Left hindlimb (tissue), 1 donor: ENCODE results near the gene ENHO.
"Not testable (repeated sequence)": the region's sequence is repeated elsewhere in the genome, so short reads cannot be mapped to it uniquely, and the experiment has no call there.

ENCODE experiments used
- DNase-seq: peaks from one replicate; pipeline ENCODE4 v3.0.0-alpha.2; 2018

ENHO gene

DNA sequence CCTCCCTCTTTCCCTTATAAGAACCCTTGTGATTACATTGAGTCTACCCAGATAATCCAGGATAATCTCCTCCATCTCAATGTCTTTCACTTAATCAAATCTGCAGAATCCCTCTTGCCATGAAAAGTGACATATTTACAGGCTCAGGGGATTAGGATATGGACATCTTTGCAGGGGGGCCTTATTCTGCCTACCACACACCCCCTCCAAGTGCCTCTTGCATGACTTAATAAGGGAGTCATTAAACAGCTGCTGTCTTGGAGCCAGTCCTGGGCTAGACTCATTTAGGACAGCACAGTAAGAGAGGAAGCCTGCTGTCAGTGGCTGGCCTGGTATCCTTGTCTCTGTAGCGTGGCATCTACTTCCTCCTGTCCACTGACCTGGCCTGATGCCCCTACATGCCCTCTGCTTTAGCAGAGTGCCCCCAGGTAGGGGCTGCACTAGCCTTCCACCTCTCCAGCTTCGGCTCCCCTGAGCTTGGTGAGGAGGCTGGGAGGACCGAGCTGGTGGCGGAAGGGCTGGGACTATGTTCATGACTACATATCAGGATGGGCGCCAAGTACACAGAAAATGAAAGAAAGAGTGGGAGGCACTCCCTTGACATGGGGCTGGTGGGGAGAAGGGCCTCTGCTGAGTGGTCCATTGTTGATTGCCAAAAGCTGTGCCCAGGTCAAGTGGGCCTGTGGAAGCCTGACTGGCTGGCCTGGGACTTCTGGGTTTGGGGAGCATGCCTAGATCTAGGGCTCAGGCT, 17.2 kb downstream of the ENHO start:
- no peak for DNase-seq

DNA sequence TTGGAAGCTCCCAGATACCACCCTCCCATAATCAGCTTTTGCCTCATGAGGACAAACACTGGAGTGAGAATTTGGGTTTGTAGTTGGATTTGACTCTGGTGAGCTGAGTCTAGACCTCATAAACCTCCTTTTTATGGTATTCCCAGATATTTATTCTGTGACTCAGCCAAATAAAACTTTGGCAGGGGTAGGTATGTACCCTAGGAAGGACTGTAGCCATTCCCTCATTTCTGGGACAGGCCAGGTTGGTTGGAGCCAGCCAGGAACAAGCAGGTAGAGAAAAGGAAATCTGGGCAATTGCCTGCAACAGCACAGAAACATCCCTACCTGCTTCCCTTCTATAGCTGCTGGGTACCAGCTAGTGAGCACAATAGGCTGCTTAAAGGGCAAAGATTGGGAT, 19.4 kb downstream of the ENHO start:
- DNase-seq, result no peak

DNA sequence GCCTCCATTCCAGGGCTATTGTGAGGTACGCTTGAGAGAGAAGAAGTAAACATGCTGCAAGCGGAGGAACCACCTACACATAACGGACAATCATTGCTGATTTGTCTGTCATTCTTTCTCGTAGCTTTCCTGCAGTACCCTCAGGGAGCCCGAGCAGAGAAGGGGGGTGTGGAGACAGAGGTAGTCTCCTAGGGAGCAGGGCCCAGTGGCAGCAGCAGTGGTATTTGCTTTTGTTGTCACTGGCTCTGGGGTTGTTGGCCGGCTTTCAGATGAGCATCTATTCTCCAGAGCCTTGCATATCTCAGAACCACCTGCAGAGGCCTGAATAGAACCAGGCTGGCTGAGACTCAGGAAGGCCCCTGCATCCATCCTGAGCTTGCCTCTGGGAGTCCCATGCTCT, 19.9 kb downstream of the ENHO start:
- DNase-seq, result no peak

DNA sequence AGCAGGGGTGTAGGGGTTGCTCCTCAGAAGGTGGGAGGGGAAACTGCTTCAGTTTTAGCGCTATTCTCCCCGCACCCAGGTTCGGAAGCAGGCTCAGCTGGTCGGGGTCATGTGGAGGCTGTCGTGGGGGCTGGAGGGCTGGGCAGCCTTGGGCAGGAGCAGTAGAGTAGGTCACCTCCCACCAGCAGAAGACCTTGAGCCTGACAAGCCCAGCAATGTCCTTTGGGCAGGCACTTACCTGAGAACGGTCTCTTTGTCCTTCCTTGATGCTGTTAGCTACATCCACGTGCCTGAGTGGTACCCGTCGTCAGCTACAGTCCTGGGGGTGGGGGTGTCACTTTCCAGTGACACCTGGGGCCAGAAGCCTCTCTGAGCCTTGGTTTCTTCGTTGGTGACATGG, 20.3 kb downstream of the ENHO start:
- DNase-seq, result no peak

DNA sequence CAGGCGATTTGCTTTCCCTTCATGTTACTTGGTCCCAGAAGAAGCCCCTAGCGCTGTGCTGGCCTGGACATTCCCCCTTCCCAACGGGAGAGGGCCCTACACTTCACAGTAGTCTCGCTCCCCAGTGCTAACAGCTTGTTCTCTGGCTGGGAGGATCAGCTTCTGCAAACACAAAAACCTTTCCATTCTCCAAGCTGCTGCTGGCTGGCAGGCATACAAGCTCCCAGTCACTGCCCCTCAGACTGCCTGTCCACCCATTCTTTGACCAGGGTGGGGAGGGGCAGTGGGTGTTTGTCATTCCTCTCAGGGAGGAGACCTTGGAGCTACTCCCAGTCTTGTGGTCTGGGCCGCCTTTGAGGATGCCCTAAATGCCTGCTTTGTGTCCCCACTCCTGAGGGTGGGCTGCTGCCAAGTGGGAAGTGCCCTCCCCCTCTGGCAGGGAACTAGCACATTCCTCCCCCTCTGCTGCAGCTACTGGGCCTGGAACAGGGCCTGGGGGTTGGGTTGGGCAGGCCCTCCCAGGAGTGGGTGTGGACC, 20.8 kb downstream of the ENHO start:
- peak; percentile 91 for DNase-seq

DNA sequence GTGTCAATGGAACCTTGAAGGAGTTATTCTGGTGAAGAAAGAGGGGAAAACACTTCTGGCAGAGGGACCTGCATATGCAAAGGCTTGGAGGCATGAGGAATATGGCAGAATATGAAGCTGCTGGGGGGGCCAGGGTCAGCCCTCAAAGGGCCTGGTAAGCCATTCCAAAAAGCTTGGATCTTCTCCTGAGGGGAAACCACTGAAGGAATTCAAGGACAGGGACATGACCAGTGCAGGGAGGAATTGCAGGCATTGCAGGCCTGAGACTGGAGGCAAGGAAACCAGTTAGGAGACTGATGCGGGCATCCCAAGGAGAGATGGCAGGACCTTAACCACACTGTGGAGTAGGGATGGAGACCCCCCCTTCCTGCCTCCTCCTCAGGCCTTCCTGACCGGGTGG, 21.4 kb downstream of the ENHO start:
- DNase-seq, result no peak

DNA sequence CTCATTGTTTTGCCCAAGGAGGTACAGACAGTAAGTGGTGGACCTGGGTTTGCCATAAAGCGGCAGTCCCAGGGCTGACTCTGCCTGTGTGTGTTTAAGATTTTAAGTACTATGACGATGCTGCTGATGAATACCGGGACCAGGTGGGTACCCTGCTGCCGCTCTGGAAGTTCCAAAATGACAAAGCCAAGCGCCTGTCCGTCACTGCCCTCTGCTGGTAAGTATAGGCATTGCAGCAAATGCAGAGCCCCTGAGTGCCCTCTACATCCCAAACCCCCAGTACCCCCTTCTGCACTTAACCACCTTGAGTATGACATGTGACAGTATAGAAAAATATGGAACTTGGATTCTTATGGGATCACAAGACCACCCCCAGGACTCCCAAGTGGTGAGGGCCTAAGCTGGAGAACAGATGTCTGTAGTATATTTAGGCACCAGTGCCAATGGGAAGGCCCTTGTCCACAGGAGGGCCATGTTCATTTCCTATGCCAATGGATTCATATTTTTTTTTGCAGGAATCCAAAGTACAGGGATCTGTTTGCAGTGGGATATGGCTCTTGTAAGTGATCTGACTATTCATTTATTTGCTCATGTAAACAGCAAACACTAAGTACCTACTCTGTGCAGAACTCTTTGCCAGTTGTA, 22.0 kb downstream of the ENHO start:
- DNase-seq, result peak; percentile 59

DNA sequence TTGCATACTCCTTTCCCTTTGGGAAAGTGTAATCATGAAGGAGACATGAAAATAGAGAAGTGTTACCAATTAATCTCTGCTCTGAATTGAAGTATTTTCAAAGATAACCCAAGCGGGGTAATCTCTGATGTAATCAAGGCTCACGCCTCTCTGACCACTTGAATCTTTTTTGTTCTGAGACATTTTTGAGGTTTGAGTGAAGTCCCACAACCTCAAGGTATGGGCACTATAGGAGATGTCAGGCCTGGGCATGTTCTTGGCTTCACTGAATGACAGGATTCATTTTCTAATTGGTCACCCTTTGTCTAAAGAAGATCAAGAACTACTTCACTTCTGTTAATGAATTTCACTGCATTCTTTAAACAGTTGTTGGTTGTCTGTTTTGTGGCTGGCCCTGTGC, 23.7 kb downstream of the ENHO start:
- DNase-seq, result no peak

DNA sequence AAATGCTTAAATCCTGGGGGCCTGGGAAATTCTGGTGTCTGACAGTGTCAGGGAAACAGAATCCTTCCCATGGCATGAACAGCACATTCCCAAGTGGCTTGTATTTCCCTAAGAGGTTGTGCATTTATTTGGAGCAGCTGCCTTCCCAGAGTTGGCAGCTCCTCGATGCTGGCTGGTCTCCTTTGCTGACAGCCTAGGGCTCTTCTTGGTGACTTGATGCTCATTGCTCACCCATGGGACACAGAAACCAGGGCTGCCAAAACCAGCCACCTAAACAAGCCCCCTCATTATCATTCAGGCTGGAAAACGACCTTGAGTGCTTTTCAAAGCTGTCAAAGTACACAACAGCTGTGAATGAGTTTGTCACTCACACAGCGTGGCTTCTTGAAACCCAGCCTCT, 24.2 kb downstream of the ENHO start:
- no peak for DNase-seq

DNA sequence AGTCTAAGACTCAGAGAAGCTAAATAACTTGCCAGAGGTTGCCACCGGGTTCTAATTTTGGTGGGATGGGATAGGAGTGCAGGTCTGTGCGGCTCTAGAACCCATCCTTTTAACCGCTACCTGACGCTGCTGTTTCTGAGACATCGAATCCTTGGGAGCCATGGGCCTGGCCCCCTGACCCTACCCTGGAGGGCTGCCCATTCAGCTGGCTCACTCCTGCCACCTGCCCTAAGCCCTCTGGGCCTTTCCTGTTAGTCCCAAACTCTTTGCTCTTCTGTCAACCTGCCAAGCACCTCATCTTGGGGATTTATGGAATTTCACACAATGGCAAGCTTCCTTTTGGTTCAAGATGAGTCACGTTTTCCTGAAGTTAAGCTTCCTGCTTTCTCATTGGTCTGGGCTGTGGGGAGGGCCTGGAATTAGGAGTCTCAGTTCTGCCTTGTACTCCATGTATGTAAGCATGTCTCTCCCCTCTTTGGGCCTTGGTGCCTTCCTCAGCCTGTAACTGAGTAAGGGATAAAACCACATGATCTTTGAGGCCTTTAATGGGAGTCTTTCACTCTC, 26.6 kb downstream of the ENHO start:
- no peak for DNase-seq

DNA sequence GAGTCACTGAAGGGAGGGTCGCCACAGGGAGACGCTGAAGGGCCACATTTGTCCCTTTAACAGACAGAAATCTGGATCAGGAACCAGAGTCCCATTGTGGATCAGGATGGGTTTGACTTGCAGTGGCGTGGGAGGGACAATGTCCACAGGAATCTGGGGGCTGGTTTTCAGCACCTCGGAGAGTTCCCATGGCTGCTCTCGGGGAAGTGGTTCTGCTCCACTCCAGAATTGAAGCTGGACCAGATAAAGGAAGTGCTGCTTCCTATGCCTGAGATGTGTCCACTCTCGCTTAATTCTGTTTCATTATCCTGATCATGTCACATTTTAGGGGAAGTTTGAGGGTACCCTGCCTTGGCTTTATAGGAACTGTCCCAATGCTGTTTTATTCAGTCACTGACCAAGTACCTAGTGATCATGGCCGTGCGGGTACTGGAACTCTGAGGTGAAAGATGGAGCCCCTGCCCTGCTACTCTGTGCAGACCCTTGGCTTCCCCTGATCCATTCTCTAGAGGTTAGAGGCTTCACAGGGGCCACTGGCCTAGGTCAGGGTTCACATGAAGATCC, 28.7 kb downstream of the ENHO start:
- peak; percentile 61 for DNase-seq

DNA sequence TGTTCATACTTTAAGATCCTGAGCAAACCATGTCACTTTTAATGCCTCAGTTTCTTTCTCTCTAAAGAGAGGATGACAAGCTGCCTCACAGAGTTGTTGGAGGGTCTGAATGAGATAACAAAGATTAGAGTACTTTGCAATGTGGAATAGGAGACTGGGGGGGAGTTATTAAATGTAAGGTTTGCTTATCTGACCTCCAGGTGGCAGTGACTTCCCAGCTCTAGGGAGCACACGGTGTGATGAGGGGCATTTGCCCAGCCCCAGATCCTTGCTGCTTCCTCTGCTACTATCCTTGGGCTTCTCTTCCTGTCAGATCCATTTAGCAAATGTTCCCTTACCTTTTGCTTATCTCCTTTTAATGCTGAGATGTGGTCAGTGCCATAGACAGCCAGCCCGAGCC, 30.7 kb downstream of the ENHO start:
- no peak for DNase-seq

DNA sequence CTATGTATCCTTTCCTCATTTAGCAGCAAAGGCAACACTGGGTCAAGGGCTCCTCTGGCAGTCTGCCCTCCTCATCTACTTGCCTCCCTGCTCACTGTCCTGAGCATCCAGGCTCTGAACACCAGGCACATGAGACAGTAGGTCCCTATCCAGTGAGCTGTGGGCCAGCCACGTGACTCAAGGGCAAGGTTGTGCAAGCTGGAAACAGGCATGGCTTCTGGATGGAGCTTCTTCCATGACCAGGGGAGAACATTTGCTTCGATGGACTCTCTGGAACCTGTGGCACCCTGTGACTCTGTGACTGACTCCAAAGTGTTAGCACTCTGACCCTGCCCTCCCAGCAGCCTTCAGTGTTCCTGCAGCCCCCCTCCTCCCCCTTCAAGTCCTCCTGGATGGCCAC, 31.2 kb downstream of the ENHO start:
- DNase-seq, result no peak

DNA sequence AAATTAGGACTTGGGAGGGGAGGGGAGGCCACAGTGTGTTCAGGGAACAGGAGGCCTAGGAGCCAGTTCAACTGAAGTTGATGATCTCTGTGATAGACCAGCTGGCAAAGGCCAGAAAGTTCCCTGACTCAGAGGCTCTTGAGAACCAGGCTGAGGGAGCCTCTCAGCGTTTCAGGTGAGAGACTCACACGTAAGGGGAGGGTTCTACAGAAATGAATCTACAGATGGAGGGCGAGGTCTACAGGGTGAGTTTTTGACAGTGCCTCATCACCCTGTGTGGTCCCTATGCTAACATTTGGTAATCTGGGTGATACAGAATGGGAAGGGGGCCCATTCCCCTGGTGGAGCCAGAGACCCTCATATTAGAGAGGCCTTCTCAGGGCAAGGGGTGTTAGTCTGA, 32.0 kb downstream of the ENHO start:
- DNase-seq, result no peak

DNA sequence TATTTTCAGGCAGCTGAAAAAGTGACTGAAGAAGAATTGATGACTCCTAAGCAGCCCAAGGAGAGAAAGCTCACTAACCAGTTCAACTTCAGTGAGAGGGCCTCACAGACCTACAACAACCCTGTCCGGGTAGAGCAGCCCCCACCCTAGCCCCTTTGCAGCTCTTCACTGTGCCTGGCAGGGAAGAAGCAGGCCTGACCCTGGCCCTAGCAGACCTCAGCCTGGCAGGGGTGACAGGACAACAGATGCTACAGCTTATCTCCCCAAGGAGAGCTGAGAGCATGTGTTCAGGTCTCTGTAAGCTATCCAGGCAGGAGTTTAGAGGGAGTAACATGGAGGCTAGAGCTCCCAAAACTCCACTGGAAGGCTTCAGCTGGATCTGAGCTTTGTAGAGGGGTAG, 32.4 kb downstream of the ENHO start:
- no peak for DNase-seq

DNA sequence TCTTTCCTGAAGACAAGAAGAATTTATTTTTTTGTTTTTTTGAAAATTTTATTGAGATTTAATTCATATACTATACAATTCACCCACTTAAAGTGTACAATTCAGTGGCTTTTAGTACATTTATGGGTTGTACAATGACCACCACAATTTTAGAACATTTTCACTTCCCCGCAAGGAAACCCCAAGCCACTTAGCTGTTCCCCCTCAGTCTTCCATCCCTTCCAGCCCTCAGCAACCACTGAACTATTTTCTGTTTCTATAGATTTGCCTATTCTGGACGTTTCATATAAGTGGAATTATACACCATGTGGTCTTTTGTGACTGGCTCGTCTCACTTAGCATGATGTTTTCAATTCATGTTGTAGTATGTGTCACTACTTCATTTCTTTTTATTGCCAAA, 36.2 kb downstream of the ENHO start:
- DNase-seq, result no peak

DNA sequence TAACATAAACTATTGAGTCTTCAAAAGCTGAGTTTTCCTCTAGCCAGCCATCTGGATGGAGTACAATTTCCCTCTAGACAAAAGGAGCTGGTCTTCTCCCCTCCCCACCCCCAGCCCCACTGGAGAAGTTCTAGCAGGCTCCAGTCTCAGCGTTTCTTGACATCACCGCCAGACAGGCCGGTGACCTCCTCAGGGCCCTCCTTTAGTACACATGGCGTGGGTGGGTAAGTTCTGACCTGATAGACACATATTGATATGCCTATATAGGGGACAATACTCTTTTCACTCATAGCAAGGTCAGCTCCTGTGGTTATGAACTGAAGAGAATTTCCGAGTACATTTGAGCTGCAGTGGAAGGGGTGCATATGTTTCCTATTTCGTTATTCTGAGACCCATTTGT, 37.0 kb downstream of the ENHO start:
- DNase-seq, result no peak

DNA sequence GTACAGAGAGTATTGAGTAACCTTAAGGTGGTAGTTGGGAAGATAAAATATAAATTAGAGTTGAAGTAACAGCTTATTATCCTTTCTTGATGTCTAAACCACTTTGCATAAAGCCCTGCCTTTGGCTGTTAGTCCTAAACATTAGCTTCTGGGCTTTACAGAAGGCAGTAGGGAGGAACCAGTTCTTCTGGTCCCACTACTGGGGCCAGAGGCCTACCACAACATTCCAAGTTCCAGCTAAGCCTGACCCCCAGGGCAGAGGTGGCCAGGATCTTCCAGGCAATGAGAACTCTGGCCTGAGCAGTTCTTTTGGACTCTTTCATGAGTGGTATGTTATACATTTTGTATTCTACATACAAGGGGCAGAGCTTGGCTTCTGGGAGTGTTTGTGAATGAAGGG, 38.1 kb downstream of the ENHO start:
- no peak for DNase-seq

DNA sequence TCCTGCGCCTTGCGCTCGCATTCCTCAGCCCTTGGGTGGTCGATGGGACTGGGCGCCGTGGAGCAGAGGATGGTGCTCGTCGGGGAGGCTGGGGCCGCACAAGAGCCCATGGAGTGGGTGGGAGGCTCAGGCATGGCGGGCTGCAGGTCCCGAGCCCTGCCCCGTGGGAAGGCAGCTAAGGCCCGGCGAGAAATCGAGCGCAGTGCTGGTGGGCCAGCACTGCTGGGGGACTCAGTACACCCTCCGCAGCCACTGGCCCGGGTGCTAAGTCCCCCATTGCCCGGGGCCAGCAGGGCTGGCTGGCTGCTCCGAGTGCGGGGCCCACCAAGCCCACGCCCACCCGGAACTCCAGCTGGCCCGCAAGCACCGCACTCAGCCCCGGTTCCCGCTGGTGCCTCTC, 40.0 kb downstream of the ENHO start:
- not testable (repeated sequence) for DNase-seq

DNA sequence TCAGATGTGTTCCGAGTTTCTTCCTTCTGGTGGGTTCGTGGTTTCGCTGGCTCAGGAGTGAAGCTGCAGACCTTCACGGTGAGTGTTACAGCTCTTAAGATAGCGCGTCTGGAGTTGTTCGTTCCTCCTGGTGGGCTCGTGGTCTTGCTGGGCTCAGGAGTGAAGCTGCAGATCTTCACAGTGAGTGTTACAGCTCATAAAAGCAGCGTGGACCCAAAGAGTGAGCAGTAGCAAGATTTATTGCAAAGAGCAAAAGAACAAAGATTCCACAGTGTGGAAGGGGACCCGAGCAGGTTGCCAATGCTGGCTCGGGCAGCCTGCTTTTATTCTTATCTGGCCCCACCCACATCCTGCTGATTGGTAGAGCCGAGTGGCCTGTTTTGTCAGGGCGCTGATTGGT, 41.2 kb downstream of the ENHO start:
- DNase-seq, result not testable (repeated sequence)

DNA sequence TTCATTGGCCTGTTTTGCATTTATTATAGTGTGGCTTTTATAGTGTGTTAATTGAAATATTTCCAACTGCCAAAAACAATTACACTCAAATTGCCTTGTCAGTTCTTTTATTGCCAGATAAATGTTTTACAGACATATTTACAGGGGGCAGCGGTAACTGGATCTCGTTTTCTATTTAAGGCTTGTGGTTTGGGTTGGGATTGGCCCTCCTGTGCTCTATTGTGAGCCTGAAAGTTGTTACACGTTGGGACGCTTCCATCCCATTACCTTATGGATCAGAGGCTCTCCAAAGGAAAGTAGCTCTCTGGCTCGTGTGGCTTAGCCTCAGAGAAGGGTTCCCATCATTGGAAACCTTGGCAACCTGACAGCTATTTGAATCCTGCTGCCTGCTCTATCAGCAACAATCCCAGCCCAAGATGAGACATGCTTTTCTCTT, 43.3 kb downstream of the ENHO start:
- no peak for DNase-seq

DNA sequence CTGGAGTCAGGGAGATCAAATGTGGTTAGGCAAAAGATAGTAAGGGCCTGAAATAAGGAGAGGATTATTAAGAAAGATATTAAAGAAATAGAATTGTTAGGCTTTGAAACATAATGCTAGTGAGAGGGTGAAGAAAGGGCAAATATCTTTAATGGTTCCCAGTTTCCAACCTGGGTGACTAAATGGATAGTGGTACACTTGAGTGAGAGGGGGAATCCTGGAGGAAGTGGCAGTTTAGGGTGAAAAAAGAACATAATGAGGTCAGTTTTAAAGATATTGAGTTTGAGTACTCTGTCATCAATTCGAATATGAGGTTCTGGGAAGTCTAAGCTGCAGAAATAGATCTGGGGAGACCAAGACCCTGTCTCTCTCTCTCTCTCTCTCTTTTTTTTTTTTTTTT, 45.2 kb downstream of the ENHO start:
- DNase-seq, result no peak

DNA sequence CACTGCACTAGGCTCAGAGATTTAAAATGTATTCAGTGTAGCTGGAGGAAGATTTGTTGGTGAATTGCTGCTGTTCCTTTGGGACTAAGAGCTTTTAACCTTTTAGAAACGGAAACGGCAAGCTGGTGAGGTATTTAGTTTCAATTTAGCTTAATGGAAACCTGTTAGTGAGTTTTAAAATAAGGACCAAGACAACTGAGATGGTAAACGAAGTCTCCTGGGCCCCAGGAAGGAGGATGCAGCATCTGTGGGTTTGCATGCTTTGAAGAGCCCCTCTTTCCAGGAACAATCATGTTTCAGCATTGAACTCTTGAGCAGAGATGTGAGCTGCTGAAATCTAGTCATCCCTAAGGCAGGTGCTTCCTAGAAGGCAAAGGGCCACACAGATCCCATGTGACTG, 47.7 kb downstream of the ENHO start:
- no peak for DNase-seq
